GF-D8 (cell line): ENCODE data around the gene SMG6.

Experiments used
- DNase-seq: peaks from one replicate; lab custom pipeline; 2025; lab: John Stamatoyannopoulos, UW

The SMG6 gene

GRCh38 chr17:2047590-2047989 lies 256.0 kb downstream of the SMG6 start:
- no peak for DNase-seq

DNA sequence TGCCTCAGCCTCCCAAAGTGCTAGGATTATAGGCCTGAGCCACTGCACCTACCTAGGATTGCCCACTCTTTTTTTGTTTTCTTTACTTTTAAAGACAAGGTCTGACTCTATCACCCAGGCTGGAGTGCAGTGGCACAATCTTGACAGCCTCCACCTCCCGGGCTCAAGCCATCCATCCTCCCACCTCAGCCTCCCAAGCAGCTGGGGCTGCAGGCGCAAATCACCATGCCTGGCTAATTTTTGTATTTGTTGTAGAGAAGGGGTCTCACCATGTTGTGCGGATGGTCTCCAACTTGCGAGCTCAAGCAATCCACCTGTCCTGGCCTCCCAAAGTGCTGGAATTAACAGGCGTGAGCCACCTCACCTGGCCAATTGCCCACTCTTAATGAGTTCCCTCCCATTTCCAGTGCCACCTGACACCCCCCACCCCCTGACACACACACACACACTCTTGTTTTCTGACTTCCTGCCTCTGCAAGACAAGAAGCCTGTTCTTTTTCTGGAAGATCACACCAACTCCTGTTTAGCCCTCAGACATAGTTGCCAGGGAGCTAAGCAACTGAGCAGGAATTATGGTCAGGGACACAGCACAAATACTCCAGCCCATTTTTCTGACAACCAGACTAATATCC lies 259.2 kb downstream of the SMG6 start:
- DNase-seq: no peak

DNA sequence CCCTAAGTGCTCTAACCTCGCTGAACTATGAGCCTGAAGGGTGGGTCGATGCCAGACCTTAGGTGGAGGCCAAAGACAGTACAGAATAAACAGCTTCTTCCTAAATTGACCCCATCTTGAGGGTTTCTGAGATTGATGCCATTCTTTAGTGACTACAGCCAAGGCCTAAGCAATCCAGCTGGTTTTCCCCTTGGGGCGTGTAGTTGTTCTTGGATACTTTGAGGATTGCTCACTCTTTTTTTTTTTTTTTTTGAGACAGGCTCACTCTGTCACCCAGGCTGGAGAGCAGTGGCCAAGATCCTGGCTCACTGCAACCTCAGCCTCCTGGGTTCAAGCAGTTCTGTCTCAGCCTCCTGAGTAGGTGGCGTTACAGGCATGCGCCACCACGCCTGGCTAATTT lies 259.8 kb downstream of the SMG6 start:
- no peak for DNase-seq

DNA sequence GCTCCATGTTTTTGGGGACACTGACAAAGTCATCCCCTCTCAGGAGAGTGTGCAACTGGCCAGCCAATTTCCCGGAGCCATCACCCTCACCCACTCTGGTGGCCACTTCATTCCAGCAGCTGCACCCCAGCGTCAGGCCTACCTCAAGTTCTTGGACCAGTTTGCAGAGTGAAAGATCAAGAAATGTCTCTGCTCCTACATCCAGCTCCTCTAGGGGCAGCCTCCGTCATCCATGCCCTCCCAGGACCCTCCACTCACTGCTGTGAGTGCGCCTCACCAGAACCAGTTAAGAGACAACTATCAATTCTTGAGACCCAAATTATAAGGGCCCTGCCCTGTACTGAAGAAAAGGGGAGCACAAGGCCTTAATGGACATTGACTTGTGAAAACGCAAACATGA lies 260.7 kb downstream of the SMG6 start:
- no peak for DNase-seq

- DNase-seq: no peak
Measured at GRCh38 chr17:2042390-2042847, 261.2 kb downstream of the SMG6 start.

DNA sequence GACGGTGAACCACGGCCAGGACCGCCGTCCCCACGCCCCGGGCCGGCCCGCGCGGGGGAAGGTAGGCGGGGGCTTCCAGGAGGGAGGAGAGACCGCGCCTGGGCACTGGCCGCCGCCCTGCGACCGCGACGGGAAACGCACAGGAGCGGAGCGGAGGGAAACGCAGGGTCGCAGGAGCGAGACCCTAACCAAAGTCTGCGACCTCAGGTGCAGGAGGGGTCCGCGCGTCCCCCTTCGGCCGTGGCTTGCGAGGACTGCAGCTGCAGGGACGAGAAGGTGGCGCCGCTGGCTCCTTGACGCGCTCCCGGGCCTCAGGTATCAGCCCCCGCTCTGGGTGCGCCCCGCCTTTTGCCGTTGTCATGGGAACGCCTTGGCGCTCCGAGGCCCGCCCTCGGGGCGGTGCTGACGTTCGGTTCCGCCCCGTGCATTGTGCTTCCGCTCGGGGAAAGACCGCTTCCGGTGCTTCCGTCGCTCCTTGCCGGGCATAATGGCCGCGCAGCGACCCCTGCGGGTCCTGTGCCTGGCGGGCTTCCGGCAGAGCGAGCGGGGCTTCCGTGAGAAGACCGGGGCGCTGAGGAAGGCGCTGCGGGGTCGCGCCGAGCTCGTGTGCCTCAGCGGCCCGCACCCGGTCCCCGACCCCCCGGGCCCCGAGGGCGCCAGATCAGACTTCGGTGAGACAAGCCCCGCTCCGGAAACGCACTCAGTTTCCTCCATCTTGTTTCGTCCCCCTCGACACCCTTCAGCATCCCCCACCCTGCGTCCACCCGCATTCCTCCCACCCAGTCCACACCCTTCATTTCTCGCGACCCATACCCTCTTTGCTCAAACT lies 261.8 kb downstream of the SMG6 start, which contains the start of gene OVCA2:
TSS of gene OVCA2 (plus strand) at position 462 of the 829 bp plus-strand sequence. CDS start at position 488, 26 bp downstream.
- peak; percentile 15 for DNase-seq

DNA sequence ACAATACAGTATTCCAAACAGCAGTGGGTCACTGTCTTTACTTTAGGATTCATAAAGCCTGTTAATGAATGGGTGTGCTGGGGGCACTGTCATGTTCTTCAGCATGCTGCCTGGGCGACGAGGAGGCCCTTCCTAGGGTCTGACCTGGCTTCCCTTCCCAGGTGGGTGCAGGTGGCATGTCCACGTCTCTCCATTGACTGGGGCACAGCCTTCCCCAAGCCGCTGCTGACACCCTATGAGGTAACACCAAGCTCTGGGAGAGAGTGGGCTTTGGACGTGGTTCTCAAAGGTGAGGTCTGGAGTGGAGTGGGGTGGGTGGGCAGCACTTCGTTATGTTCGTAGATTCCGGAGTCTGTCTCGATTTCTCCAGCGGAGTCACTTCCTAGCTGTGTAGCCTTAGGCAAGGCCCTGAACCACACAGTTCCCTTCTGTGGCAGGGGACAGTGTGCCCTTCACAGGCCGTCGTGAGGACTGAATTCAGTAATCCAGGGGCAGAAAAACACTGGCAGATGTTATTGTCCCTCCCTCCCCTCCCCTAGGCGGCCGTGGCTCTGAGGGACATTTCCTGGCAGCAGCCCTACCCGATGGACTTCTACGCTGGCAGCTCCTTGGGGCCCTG lies 262.5 kb downstream of the SMG6 start:
- DNase-seq: no peak

GRCh38 chr17:2040219-2040827 lies 263.3 kb downstream of the SMG6 start:
- no peak for DNase-seq

- no peak for DNase-seq
Measured at GRCh38 chr17:2037155-2037554, 266.4 kb downstream of the SMG6 start.

DNA sequence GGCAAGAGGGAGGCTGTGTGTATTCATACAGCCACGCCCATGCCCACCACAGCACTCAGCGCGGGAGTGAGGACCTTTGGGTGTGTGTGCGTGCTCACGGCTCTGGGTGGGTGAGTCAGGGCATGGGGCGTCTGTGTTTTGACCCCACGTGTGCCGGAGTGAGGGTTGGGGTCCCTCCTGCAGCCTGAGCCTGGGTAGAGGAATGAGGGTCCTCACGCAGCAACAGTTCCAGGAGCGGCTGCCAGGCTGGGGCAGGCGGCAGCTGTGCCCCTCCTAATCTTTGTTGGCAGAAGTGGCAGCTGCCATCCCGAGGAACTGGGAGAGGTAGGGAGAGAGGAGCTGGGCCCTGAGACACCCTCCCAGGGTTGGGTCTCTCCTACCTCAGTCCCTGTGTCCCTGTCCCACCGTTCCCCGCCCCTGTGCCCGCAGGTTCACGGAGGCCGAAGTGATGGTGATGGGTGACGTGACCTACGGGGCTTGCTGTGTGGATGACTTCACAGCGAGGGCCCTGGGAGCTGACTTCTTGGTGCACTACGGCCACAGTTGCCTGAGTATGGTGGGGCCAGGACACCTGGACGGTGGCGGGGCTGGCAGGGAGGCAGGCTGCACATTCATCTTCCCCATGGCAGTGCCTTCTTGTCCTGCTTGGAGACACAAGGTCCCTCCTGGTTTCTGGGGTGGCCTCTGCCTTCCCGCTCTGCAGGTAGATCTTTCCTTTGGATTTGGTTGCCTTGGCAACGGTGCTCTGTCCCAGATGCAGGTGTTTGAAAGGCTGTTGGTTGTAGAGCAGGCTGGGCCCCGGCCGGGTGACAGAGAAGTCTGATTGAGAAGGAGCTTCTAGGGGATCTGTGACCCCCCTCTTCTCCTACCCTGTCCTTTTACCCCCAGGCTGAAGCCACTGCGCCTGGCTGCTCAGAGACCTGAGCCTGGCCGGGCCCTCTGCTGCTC lies 267.8 kb downstream of the SMG6 start:
- no peak for DNase-seq

GRCh38 chr17:2034806-2035540 lies 268.6 kb downstream of the SMG6 start:
- no peak for DNase-seq

GRCh38 chr17:2034157-2034556 lies 269.4 kb downstream of the SMG6 start:
- no peak for DNase-seq

GRCh38 chr17:2033153-2033552 lies 270.4 kb downstream of the SMG6 start:
- DNase-seq: no peak

GRCh38 chr17:2030779-2031163 lies 272.8 kb downstream of the SMG6 start:
- no peak for DNase-seq

DNA sequence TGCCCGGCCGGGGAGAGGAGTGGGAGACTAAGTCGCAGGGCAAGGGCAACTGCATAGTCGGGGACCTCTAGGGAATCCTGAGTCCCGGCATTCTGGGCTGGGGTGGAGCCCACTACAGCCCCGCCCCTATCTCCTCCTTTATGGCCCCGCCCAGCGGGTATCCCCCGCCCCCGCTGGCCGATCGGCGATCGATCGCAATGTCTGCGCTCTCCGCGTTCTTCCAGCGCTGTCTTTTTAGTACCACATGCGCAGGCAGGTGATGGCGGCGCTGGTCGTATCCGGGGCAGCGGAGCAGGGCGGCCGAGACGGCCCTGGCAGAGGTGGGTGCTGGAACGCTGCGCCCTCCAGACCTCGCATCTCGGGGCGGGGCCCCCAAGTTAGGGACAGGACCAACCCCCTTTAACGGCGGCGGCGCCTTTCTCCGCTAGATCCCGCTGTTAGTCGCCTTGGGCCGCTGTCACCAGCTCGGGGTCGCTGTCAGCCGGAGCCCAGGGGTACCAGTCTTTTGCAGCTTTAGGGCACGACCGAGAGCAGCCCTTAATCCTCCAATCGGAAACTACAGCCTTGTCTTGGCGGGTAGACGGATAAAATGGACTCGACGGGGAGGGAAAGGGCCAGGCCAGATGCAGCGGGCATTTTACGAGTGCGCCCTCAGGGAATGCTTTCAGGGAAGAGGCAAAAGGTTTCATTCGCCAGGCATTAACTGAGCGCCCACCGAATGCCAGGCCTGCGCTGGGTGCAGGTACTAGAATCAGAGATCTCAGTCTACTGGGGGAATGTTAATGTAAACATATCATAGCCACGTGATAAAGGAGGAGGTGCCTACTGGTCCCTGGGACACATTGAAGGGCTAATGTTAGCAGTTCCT lies 273.4 kb downstream of the SMG6 start, which contains the start of gene DPH1:
TSS of gene DPH1 (plus strand) at position 243 of the 868 bp plus-strand sequence. CDS start at position 260, 17 bp downstream.
- peak; percentile 63 for DNase-seq

- no peak for DNase-seq
Measured at GRCh38 chr17:2028737-2029136, 274.8 kb downstream of the SMG6 start.

GRCh38 chr17:2028234-2028614 lies 275.4 kb downstream of the SMG6 start:
- DNase-seq: no peak

- no peak for DNase-seq
Measured at GRCh38 chr17:2027528-2028233, 275.9 kb downstream of the SMG6 start.
